Adipose tissue (tissue), 3 donors: Measurements from ENCODE around the gene C17orf100. TPM values are rescaled to one million over a fixed set of nuclear protein-coding genes. Genes with fewer than 3 reads are reported as not detected.

Experiments used
- H3K27ac ChIP-seq: one replicate; pipeline ENCODE4 v1.5.1; 2013; ENCODE audit warnings: low read depth, low read length
- WGBS, 3 donors: extraction: QIAGEN DNeasy Blood & Tissue Kit; methylation state at CpG; one replicate each; pipeline ENCODE4 v1.1.7; 2013; 5-methylcytosine and 5-hydroxymethylcytosine counted together
- polyA plus RNA-seq, 3 donors: library from polyadenylated mRNA; stranded (reverse); fragments of 200-250 nt; gene quantifications; one replicate each; pipeline ENCODE4 v1.2.3, GENCODE V29; 2013
- donor health status: healthy with polysubstance abuse.
- donor health status: Bipolar disorder and iron deficiency.
- donor health status: healthy.

C17orf100 gene
- polyA plus RNA-seq: 1 to 10 TPM in 2 of 3 donors, under 1 TPM in 1; 0.65 to 2.3 (median 1.7) TPM

GRCh38 chr17:6651354-6651918 is at the start of gene C17orf100, which contains the start of gene MED31:
Gene C17orf100, plus strand, starts transcription at chr17:6651762. Its CDS starts 152 bp downstream, at chr17:6651914.
Gene MED31, minus strand, starts transcription at chr17:6651605. Its CDS starts 77 bp downstream, at chr17:6651528.
- H3K27ac ChIP-seq: peak within 1 kb of the TSS; percentile 56
- WGBS, 3 donors: 0 to 2% (median 1%) methylated on average over 35 of the region's 35 CpGs

- WGBS, 3 donors: 93 to 94% (median 93%) methylated on average over 2 of the region's 2 CpGs
- H3K27ac ChIP-seq: no peak overlapping the region
Measured at GRCh38 chr17:6602141-6602540, 49.4 kb upstream of the C17orf100 start.

- 65 to 78% (median 72%) methylated on average over 3 of the region's 3 CpGs for WGBS, 3 donors
- no peak overlapping the region for H3K27ac ChIP-seq
Measured at GRCh38 chr17:6603744-6604325, 47.7 kb upstream of the C17orf100 start.

GRCh38 chr17:6605142-6605541 is 46.4 kb upstream of the C17orf100 start:
- no peak overlapping the region for H3K27ac ChIP-seq
- WGBS, 3 donors: 90 to 96% (median 91%) methylated on average over 6 of the region's 6 CpGs

GRCh38 chr17:6608321-6608720 is 43.2 kb upstream of the C17orf100 start:
- 88 to 93% (median 93%) methylated on average over 3 of the region's 3 CpGs for WGBS, 3 donors
- H3K27ac ChIP-seq: no peak overlapping the region

GRCh38 chr17:6610011-6610410 is 41.6 kb upstream of the C17orf100 start:
- WGBS, 3 donors: 95 to 97% (median 96%) methylated on average over 5 of the region's 5 CpGs
- H3K27ac ChIP-seq: no peak overlapping the region

- WGBS, 3 donors: 95 to 99% (median 97%) methylated on average over 4 of the region's 4 CpGs
Measured at GRCh38 chr17:6611231-6611630, 40.3 kb upstream of the C17orf100 start.

GRCh38 chr17:6623941-6624340 is 27.6 kb upstream of the C17orf100 start:
- WGBS, 3 donors: 95 to 97% (median 96%) methylated on average over 3 of the region's 3 CpGs
- H3K27ac ChIP-seq: no peak overlapping the region

More at GRCh38 chr17:6611231-6611630, 40.3 kb upstream of the C17orf100 start:
- no peak overlapping the region for H3K27ac ChIP-seq

- H3K27ac ChIP-seq: no peak overlapping the region
- 88 to 95% (median 89%) methylated on average over 6 of the region's 6 CpGs for WGBS, 3 donors
Measured at GRCh38 chr17:6626616-6627015, 24.9 kb upstream of the C17orf100 start.

- no peak overlapping the region for H3K27ac ChIP-seq
- 73 to 89% (median 74%) methylated on average over 1 of the region's 1 CpG for WGBS, 3 donors
Measured at GRCh38 chr17:6627019-6627418, 24.5 kb upstream of the C17orf100 start.

GRCh38 chr17:6630390-6630789 is 21.2 kb upstream of the C17orf100 start:
- no peak overlapping the region for H3K27ac ChIP-seq
- 95 to 100% (median 100%) methylated on average over 1 of the region's 1 CpG for WGBS, 3 donors

- H3K27ac ChIP-seq: no peak overlapping the region
Measured at GRCh38 chr17:6632530-6632929, 19.0 kb upstream of the C17orf100 start.

- H3K27ac ChIP-seq: no peak overlapping the region
- 98 to 100% (median 99%) methylated on average over 3 of the region's 3 CpGs for WGBS, 3 donors
Measured at GRCh38 chr17:6633263-6633662, 18.3 kb upstream of the C17orf100 start.

- no peak overlapping the region for H3K27ac ChIP-seq
- WGBS, 3 donors: 62 to 81% (median 76%) methylated on average over 2 of the region's 2 CpGs
Measured at GRCh38 chr17:6636105-6636504, 15.5 kb upstream of the C17orf100 start.

GRCh38 chr17:6636616-6637457 is 14.7 kb upstream of the C17orf100 start:
- no peak overlapping the region for H3K27ac ChIP-seq
- WGBS, 3 donors: 88 to 90% (median 89%) methylated on average over 17 of the region's 17 CpGs

- H3K27ac ChIP-seq: no peak overlapping the region
- 92% methylated on average over 6 of the region's 6 CpGs for WGBS, 3 donors
Measured at GRCh38 chr17:6637458-6637840, 14.1 kb upstream of the C17orf100 start.

GRCh38 chr17:6638046-6638908 is 13.3 kb upstream of the C17orf100 start:
- no peak overlapping the region for H3K27ac ChIP-seq
- WGBS, 3 donors: 60 to 79% (median 65%) methylated on average over 24 of the region's 24 CpGs

GRCh38 chr17:6639014-6639585 is 12.5 kb upstream of the C17orf100 start:
- H3K27ac ChIP-seq: no peak overlapping the region
- 33 to 51% (median 51%) methylated on average over 13 to 15 of the region's 15 CpGs for WGBS, 3 donors
